Glomerular visceral epithelial cell (primary cell): Measurements from ENCODE around the gene MAU2.

Source experiments
- DNase-seq: peaks from one replicate; pipeline ENCODE4 v3.0.0-alpha.2; 2016; ENCODE audit errors: extremely low spot score

The MAU2 gene

GRCh38 chr19:19320361-19321140, at the start of gene MAU2, which contains the start of gene SUGP1:
TSS of gene MAU2 (plus strand) at chr19:19320829. CDS start at chr19:19320860, 31 bp downstream.
TSS of gene SUGP1 (minus strand) at chr19:19320509. CDS start at chr19:19320496, 13 bp downstream.
- peak; percentile 91 for DNase-seq

- no peak for DNase-seq
Measured at GRCh38 chr19:19271828-19272599, 48.6 kb upstream of the MAU2 start.

- DNase-seq, result no peak
Measured at GRCh38 chr19:19274146-19274545, 46.5 kb upstream of the MAU2 start.

GRCh38 chr19:19274716-19275565, 45.7 kb upstream of the MAU2 start:
- no peak for DNase-seq

- no peak for DNase-seq
Measured at GRCh38 chr19:19276386-19276785, 44.2 kb upstream of the MAU2 start.

- no peak for DNase-seq
Measured at GRCh38 chr19:19276851-19277250, 43.8 kb upstream of the MAU2 start.

GRCh38 chr19:19278315-19278714, 42.3 kb upstream of the MAU2 start:
- no peak for DNase-seq

GRCh38 chr19:19279062-19279612, 41.5 kb upstream of the MAU2 start:
- no peak for DNase-seq

GRCh38 chr19:19279853-19280252, 40.8 kb upstream of the MAU2 start:
- no peak for DNase-seq

GRCh38 chr19:19280561-19280960, 40.1 kb upstream of the MAU2 start:
- no peak for DNase-seq

GRCh38 chr19:19285686-19286085, 34.9 kb upstream of the MAU2 start:
- DNase-seq, result no peak

- DNase-seq, result no peak
Measured at GRCh38 chr19:19292607-19293006, 28.0 kb upstream of the MAU2 start.

- no peak for DNase-seq
Measured at GRCh38 chr19:19294914-19295313, 25.7 kb upstream of the MAU2 start.

- no peak for DNase-seq
Measured at GRCh38 chr19:19296953-19297689, 23.5 kb upstream of the MAU2 start.

GRCh38 chr19:19297759-19298158, 22.9 kb upstream of the MAU2 start:
- no peak for DNase-seq

GRCh38 chr19:19300613-19301012, 20.0 kb upstream of the MAU2 start:
- no peak for DNase-seq

GRCh38 chr19:19303411-19303810, 17.2 kb upstream of the MAU2 start:
- DNase-seq, result no peak

- DNase-seq, result no peak
Measured at GRCh38 chr19:19304186-19304965, 16.3 kb upstream of the MAU2 start.

- no peak for DNase-seq
Measured at GRCh38 chr19:19305066-19305465, 15.6 kb upstream of the MAU2 start.

- no peak for DNase-seq
Measured at GRCh38 chr19:19305696-19306095, 14.9 kb upstream of the MAU2 start.
